GM18861 (cell line): Measurements from ENCODE around the gene EIF3J.
"Not testable (repeated sequence)": the region's sequence is repeated elsewhere in the genome, so short reads cannot be mapped to it uniquely, and the experiment has no call there.

Source experiments
- ATAC-seq: cut with Tn5 transposase; IDR thresholded peaks from one replicate; pipeline ENCODE4 v1.9.1; 2021; ENCODE audit not compliant: unreplicated experiment

The EIF3J gene

GRCh38 chr15:44536962-44537734, at the start of gene EIF3J:
Gene EIF3J (plus strand): TSS chr15:44537147. CDS start chr15:44537195, 48 bp downstream.
- peak; percentile 74 for ATAC-seq

- peak; percentile 88 for ATAC-seq
Measured at GRCh38 chr15:44489464-44489863, 47.5 kb upstream of the EIF3J start.

- no peak for ATAC-seq
Measured at GRCh38 chr15:44490622-44491021, 46.3 kb upstream of the EIF3J start.

GRCh38 chr15:44492040-44492439, 44.9 kb upstream of the EIF3J start:
- ATAC-seq, result no peak

- no peak for ATAC-seq
Measured at GRCh38 chr15:44492672-44493071, 44.3 kb upstream of the EIF3J start.

- ATAC-seq, result no peak
Measured at GRCh38 chr15:44495562-44495961, 41.4 kb upstream of the EIF3J start.

- no peak for ATAC-seq
Measured at GRCh38 chr15:44500555-44500954, 36.4 kb upstream of the EIF3J start.

GRCh38 chr15:44501768-44502366, 35.1 kb upstream of the EIF3J start:
- ATAC-seq, result no peak

- ATAC-seq, result no peak
Measured at GRCh38 chr15:44516436-44516835, 20.5 kb upstream of the EIF3J start.

GRCh38 chr15:44519537-44519936, 17.4 kb upstream of the EIF3J start:
- no peak for ATAC-seq

- no peak for ATAC-seq
Measured at GRCh38 chr15:44525018-44525417, 11.9 kb upstream of the EIF3J start.

GRCh38 chr15:44527241-44527640, 9.7 kb upstream of the EIF3J start:
- ATAC-seq, result no peak

GRCh38 chr15:44529864-44530604, 6.9 kb upstream of the EIF3J start:
- ATAC-seq, result no peak

GRCh38 chr15:44530653-44531052, 6.3 kb upstream of the EIF3J start:
- no peak for ATAC-seq

- ATAC-seq, result not testable (repeated sequence)
Measured at GRCh38 chr15:44532275-44532674, 4.7 kb upstream of the EIF3J start.

GRCh38 chr15:44532689-44533088, 4.3 kb upstream of the EIF3J start:
- ATAC-seq, result no peak

- ATAC-seq, result no peak
Measured at GRCh38 chr15:44535092-44535491, 1.9 kb upstream of the EIF3J start.

- ATAC-seq, result no peak
Measured at GRCh38 chr15:44535523-44536301, 1.2 kb upstream of the EIF3J start.

- peak; percentile 57 for ATAC-seq
Measured at GRCh38 chr15:44536302-44536961, 515 bp upstream of the EIF3J start.

- no peak for ATAC-seq
Measured at GRCh38 chr15:44537735-44538240, 841 bp downstream of the EIF3J start.
